DMS 273 treated with DMSO at 0.1 percent for 48 hours (cell line): ENCODE results near the gene LHX4.
A peak's percentile ranks its signal among the peaks of the same experiment; 100 is the strongest.

Experiments
- DNase-seq: peaks from one replicate; lab custom pipeline; 2025; lab: John Stamatoyannopoulos, UW

The LHX4 gene

DNA sequence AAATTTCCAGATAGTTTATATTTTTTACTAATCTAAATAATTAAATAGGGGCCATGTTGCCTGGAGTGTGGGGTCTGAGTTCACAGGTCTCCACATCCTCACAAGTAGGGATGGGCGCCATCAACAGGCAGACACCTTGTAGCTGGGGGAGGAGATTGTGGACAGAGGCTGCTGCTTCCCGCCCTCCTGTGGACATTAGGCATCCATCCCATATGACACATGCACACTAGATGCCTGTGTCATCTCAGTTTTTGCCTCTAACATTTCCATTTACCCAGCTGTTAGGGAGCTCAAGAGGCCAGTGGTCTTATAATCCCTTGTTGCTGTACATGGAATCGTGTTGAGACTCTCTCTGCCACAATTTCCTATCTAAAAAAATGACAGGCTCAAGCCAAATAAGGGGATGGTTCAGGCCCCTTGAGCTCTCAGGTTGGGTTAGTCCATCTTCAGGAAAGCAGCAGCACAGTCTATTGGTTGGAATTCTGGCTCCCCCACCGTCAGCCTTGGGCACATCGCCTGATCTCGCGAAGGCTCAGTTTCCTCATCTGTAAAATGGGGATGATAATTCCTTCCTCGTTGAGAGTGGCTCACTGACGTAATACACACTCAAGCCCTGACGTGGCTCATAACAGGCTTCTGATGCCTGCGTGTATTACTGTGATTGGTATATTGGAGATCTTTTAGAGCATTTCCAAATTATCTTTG, 13.6 kb downstream of the LHX4 start:
- DNase-seq: no peak

DNA sequence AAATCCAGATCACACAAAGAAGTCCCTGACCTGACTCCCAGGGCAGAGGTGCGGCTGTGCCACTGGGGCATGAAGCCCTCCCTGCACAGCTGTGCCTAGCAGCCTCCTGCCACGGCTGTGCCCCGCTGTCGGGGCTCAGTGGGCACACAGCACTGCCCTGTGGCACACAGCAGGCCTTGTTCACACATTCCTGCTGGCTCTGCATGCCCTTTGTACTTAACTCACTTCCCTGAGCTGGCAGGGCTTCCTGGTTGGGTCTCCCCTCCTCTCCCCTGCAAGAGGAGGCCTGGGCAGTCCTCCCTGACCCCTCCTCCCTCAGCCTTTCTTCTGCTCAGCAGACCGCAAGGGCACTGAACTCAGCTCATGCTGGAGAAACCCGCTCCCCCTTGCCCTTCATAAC, 14.8 kb downstream of the LHX4 start:
- no peak for DNase-seq

DNA sequence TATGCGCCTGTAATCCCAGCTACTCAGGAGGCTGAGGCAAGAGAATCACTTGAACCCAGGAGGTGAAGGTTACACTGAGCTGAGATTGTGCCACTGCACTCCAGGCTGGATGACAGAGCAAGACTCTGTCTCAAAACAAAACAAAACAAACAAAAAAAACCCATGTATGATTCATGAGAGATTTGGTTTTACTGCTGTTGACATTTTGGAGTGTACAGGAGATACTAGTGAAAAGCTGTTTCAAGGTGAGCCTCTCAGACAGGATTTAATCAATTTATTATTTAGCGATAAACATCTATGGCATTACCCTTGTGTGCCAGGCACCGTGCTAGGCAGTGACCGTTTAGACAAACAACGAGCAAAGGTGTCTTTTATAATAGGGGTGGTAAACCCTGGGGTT, 16.5 kb downstream of the LHX4 start:
- DNase-seq: no peak

DNA sequence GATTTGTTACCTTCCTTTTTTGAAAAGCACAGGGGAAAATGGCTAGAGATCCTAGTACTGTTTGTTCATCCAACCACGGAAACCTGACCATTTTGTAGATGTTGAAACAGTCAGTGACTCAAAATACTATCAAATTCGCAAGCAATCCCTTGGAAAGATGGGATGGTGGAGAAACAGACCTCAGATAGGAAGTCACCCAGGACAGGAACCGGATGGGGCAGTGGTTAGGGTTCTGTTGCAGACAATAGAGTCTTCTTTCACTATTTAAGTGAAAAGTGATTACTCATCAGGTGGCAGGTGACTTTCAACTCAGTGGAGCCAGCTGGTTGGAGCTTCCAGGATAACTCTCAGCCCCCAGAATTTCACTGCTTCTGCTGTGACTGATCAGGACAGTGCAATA, 17.0 kb downstream of the LHX4 start:
- DNase-seq: no peak

DNA sequence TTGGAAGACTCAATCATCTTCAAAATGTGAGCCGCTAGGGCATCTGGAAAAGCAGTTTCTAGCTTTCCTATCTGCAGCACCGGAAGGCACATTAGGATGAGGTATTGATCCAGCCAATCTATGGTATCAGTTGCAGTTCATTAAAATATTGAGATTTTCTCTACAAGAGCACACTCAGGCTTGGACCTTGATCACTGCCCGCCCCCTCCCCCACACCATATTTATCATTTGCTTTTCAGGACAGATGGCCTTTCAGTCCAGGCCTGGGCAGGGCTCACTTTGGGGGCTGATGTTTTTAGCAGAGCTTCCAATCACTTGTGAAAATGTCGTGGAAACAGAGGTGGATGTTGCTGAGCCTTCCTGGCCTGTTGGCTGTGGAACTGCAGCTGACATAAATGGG, 17.5 kb downstream of the LHX4 start:
- DNase-seq: no peak

DNA sequence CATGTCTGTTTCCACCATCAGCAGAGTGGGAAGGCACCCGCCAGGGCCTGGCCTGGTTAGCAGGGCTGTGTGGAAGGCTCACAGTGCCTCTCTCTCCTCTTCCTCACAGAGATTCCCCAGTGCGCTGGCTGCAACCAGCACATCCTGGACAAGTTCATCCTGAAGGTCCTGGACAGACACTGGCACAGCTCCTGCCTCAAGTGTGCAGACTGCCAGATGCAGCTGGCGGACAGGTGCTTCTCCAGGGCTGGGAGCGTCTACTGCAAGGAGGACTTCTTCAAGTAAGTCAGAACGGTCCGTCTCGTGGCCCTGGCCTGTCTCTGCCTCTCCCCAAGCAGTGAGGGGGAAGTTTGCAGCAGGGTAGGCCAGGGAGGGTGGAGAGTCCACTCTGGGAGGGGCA, 18.1 kb downstream of the LHX4 start:
- DNase-seq: no peak

DNA sequence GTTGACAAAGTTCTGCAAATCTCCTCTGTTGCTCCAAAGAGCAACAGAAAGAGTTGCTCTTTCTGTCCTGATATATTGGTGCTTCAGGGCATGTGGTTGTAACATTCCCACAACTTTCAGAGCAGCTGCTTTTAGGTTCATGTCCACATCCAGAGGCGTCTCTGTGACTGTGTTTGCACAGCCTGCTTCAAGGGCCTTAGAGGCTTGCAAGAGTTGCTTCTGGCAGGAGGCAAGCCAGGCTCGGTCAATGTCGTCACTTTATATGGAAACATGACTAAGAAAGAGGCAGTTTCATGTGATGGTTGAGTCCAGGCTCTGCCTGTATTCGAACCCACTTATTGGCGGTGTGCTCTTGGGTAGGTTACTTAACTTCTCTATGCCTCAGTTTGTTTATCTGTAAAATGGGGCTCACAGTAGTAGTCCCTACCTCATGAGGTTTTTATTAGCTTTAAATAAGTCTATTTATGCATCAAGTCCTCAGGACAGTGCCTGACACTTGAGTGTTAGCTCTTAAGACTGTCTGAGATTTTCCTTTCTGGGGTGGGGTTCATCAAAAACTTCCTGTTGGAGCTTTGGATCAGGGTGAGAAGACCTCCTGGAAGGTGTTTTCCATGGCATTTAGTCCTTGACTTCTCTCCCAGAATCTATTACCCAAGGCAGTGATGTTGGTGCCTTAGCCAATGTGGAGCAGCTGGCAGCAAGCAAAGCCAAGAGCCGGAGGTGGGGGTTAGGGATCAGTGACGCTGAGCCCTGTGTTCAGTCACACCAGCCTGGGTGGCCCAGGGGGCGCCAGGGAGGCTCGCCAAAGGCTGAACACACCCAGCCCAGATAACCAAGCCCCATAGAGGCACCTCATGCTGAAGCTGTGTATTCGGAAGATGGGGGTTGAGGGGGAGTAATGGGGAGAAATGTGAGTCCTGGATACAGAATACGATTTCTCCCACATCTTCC, 18.9 kb downstream of the LHX4 start:
- peak; percentile 43 for DNase-seq

DNA sequence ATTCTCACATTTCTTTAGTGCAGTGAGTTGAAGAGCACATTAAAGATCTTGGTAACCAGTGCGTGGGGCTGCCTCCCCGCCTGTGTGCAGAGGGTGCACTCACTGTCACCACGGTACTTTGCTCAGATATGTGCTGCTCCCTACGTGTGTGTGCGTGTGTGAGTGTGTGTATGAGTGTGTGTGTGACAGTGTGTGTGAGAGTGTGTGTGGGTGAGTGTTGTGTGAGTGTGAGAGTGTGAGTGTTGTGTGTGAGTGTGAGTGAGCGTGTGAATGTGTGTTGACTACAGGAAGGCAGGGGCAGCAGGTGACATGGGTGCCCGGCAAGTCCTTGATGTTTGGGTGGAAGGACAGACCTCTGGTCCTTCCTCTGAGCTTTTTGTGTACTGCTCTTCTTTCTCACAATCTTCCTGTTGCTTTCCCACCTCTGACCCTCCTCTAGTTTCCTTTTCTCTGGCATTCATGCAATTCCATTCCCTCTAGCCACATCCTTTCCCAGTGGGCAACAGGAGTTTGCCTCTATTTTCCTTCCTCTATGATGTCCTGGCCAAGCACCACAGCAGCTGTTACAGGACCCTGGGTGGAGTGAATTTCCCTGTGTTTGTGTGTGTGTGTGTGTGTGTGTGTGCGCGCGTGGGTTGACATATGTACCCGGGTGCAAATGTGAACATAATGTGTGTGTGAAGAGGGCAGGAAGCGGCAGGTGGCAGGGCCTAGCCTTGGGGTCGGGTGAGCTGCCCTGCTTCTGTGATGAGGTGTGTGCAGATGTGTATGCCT, 19.8 kb downstream of the LHX4 start:
- no peak for DNase-seq

DNA sequence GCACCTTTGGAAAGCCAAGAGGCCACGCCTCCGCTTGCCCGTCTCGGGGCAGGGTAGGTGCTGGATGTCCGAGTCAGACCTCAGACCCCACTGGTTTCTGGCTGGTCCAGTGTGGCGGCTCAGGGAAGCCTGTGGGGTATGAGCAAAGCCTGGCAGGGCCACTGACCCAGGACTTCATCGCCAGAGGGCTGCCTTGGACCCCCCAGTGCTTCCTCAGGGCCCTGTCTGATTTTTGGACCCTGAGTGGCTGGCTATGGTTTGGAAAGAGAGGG, 20.4 kb downstream of the LHX4 start:
- DNase-seq: no peak

DNA sequence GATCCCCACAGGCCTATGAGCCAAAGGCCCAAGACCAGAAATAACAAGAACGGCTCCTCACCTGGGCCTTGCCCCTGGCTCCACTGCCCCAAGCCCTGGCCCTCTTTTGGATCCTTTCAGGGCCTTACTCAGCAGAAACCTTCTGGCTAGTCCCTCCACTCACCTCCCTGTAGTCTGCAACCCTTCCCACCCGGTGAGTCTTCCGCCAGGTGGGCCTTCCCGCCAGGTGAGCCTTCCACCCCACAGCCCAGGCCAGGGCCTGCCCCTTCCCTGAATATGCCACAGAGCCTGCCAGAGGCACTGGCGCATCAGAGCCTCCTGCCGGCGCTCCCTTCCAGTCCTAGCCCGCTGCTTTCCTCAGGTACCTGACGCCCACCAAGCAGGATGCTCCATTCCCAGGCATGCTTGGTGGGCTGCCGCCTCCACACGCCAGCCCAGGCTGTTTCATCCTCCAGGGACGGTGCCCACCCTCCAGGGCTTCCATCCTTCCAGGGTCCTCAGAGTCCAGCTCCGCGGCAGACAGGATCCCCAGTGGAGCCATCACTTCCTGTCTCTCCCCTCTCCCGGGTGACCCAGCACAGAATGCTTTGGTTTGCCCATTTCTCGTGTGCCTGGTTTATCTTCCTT, 20.9 kb downstream of the LHX4 start:
- DNase-seq: no peak

DNA sequence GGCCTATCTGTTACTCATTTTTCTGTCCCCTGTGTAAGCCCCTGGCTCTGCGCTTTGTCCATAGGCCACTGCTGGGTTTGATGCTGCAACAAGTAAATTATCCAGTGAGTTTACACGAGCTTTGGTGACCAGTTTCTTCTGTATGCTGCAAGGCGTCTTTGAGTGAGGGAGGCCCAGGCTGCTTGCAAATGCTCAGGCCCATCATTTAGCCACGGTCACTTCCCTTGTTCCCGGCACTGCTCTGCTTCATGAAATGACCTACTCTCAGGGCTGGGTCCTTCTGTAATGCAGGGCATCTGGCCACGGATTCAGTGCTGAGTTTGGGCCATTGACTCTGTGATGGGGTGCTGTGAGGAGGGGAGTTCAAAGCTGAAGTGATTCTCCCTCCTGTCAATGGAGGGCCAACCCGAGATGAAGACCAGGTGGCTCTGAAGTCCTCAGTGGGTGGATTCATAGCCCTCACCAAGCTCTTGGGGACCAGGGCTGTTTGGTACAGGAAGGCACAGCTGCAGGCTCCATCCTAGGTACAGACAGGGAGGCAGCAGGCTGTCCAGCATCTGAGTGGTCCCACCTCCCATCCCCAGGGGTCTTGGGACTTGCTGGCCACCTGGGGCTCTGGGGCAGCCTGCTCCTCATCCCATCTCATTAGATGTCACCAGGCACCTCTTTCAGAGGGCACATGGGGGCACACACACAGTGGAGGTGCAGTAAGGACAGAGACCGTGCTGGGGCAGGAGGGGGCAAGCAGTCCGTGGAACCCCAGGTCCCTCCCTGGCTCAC, 21.7 kb downstream of the LHX4 start:
- DNase-seq: no peak

DNA sequence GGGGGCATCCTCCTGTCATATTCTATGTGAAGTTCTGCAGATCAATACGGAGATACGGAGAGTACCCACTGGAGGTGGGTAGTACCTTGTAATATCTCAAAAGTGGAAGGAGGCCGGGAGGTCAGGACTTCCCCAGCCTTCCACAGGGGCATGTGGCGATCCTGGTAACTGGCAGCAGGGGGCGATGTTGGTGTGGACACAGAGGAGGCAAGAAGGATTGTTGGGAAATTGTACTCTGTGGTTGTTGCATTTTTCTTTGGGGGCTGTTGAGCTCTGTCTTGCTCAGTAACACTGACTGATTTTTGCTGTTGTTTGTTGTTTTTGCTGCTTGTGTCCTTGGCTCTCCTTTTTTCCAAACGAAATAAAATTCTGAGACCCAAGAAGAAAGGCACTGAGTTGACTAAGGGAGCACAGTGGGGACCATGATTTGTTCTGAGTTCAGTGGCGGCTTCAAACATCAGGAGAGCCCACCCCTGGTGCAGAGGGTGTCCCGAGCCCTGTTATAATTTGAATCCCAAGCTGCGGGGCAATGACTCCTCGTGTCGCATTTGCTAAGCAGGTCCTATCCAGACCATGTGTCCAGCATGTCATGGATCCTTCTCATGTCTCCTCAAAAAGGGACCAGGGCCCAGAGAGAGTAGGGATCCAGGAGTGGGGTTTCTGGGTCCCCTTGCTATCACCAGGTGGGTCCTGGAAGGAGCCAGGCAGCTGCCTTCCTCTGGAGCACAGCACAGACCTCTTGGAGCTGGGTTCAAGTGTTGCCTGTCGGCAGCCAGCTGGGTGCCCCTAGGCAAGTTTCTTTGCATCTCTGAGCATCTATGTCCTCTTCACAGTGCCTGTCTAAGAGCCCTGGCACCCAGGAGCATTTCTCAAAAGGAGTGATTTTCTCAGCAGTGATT, 22.8 kb downstream of the LHX4 start:
- peak; percentile 15 for DNase-seq

DNA sequence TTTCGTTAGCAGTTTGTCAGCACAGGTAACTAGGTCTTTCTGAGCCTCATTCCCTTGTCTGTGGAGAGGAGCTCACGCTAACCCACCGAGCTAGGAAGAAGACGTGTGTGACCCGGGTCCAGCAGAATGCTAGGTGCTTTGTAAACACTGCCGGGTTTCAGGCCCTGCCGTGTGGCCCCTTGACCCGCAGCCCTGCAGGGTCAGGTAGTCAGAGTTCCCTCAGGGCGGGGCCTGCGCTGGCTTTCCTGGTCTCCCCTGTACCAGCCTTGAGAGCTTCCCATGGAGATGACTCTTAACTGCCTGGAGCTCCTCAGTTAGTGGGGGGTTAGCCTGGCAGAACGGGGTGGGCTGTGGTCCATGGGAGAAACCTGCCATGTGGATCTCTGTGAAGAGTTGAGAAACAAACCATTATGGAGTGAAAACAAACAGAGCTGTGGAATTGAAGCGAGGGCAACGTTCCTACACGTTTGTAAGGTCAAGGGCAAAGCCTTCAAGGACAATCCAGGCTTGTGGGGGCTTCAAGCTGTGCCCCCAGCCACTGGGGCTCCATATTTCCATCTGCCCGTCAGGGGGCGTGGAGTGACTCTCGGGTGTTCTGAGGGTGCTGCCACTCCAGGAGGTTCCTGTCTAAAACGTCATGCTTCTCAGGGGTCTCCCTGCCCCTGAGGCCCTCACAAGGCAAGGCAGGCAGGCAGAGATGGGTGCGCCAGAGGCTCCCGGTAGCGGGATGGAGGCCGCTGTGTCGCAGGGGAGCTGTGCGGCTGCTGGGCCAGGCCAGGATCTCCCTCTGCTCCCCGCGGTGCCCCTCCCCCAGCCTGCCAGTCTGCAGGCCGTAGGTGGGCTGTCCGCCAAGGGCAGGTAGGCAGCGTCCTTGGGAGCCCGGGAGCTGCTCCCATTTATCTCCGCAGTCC, 23.8 kb downstream of the LHX4 start:
- no peak for DNase-seq

DNA sequence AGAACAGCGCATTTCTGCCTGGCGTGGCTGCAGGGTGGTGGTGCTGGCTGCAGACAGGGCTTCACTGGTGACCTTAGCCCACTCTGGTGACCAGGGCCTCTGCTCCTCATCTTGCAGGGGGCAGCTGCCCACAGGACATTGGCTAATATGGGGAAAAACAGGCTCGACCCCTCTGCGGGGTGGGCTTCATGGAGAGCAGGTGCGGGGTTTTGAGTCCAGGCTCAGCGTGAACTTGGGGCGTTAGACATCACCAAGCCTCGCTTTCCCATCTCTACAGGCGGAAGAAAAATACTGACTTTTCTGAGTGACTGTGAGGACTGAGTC, 24.4 kb downstream of the LHX4 start:
- DNase-seq: no peak

DNA sequence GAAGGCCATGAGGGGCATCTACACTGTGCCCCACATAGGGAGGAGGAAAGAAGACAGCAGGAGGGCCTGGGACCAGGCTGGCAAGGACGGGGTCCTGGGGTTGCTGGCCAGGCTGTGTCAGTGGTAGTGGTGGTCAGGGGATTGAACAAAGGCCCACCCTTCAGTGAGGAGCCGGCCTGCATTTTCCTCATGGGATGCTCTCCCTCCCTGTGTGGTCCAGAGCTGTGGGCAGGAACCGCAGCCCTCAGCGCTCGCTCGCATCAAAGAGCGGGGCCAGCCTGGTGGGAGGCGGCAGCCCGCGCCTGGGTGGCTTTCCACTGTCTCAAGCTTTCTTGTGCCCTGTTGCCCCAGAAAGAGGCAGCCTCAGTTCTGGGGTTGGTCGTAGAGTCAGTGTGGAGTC, 24.8 kb downstream of the LHX4 start:
- no peak for DNase-seq

DNA sequence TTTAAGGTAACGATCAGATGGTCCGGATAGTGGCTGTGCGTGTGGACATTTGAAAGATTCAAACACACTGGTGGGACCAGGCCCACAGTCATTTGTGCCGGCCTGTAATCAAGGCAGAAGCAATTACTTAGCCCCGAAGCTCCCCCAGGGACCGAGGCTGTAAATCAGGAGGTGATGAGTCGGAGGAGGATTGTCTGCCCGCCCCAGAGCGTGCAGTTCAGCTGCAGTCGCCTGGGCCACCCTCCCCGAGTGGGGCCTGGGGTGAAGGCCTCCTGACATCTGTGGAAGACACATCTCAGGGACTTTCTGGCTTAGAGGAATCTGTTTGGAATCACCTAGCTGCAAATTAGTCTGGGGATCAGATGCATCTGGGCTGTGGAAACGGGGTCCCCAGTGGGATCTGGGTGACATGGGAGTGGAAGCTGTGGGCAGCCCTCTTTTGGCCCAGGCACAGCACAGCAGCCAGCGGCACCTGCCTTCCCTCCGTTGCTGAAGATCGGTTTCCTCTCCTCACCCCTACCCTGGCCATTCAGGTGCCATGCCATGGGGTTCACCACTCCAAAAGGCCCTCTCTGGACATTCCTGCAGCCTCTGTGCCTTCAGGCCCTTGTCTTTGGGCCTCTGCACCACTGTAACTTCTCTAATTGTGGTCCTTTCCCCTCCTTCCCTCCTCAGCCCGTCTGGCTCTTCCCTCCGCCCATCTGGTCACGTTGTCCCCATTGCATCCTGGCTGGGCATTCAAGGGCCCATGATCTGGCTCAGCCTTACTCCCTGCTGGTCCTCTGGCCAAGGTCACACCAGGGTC, 25.7 kb downstream of the LHX4 start:
- no peak for DNase-seq

DNA sequence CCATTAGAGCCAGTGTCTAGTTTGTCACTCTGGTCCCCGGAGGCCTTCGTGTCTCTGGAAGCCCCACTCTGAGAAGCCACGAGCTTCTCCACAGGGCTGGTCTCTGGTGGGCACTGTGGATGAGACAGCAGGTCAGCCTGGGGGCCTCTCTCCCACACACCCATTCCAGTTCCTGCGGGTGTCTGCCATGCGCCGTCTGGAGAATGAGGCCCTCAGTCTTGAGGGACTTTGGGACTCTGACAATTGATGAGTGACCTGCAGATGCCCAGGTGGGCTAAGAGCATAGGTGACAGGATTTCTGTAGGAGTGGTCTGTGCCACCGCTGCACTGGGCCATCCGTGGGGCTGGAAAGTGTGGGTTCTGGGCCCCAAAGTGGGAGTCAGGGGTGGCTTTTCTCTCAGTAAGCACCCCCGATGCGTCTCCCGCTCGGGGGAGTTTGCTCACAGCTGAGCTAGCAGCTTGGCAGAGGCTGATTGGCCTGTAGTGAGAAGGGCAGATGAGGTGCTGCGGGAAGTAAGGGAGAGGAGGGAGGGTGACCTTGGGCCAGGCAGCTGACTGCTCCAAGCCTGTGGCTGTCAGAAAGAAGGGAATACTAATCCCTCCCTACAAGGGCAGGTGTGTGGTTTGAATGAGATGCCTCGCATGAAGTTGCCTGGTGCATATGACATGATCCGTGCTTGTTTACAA, 26.4 kb downstream of the LHX4 start:
- no peak for DNase-seq

DNA sequence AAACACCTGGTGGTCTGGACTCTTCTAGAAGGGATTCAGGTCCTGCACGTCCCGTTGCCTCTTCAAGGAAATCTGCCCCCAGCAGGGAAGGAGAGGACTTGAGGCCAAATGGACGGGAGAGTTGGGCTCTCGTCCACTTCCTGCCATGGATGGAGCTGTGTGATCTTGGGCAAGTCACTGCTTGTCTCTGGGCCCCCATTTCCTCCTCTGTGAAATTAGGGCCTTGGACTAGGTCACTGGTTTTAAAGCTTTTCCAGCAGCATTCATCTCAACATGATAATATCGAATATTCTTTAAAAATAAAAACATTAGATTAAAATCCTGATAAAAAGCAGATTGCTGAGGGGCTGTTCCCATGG, 26.9 kb downstream of the LHX4 start:
- no peak for DNase-seq
